Muscle of leg (tissue), 11 donors: Measurements from ENCODE around the gene TUFT1. TPM values are rescaled to one million over a fixed set of nuclear protein-coding genes. Genes with fewer than 3 reads are reported as not detected.

Experiments used
- DNase-seq: peaks from one replicate; pipeline ENCODE4 v3.0.0; 2013
- H3K27ac ChIP-seq: one replicate; pipeline ENCODE4 v1.5.1; 2013; ENCODE audit warnings: mild to moderate bottlenecking, low read length, control low read depth
- H3K27me3 ChIP-seq: one replicate; pipeline ENCODE4 v1.6.1; 2013; ENCODE audit warnings: low read length; ENCODE audit not compliant: control insufficient read depth, insufficient read depth
- H3K36me3 ChIP-seq: one replicate; pipeline ENCODE4 v1.6.1; 2013; ENCODE audit warnings: low read length; ENCODE audit not compliant: control insufficient read depth, insufficient read depth
- H3K4me1 ChIP-seq: one replicate; pipeline ENCODE4 v1.6.1; 2013; ENCODE audit warnings: low read length; ENCODE audit not compliant: control insufficient read depth, insufficient read depth
- H3K4me3 ChIP-seq: one replicate; pipeline ENCODE4 v1.5.1; 2013; ENCODE audit warnings: low read length, control low read depth
- H3K9me3 ChIP-seq: replicated peaks from 2 replicates; pipeline ENCODE4 v1.6.1; 2013; ENCODE audit warnings: low read depth, low read length; ENCODE audit not compliant: control insufficient read depth
- WGBS: methylation state at CpG from one replicate; pipeline ENCODE4 v1.1.5; 2013; ENCODE audit warnings: missing lambda C conversion rate; ENCODE audit not compliant: insufficient coverage; 5-methylcytosine and 5-hydroxymethylcytosine counted together
- polyA plus RNA-seq, 8 donors: library from polyadenylated mRNA; unstranded; fragments of 120-200 nt; gene quantifications; one replicate each; pipeline versions ENCODE4 v1.2.1 to v1.2.3, GENCODE V29; 2013; ENCODE audit warnings: inconsistent platforms in 1 of 8, low replicate concordance in 1 of 8; ENCODE audit not compliant: insufficient read length in 8 of 8, insufficient read depth in 1 of 8
- total RNA-seq: library from RNA; stranded (reverse); fragments of 120-200 nt; gene quantifications from one replicate; pipeline ENCODE4 v1.2.4, GENCODE V29; 2013

The TUFT1 gene
- total and polyA plus RNA-seq, 9 donors: 6.0 to 9.6 (median 7.0) TPM

DNA sequence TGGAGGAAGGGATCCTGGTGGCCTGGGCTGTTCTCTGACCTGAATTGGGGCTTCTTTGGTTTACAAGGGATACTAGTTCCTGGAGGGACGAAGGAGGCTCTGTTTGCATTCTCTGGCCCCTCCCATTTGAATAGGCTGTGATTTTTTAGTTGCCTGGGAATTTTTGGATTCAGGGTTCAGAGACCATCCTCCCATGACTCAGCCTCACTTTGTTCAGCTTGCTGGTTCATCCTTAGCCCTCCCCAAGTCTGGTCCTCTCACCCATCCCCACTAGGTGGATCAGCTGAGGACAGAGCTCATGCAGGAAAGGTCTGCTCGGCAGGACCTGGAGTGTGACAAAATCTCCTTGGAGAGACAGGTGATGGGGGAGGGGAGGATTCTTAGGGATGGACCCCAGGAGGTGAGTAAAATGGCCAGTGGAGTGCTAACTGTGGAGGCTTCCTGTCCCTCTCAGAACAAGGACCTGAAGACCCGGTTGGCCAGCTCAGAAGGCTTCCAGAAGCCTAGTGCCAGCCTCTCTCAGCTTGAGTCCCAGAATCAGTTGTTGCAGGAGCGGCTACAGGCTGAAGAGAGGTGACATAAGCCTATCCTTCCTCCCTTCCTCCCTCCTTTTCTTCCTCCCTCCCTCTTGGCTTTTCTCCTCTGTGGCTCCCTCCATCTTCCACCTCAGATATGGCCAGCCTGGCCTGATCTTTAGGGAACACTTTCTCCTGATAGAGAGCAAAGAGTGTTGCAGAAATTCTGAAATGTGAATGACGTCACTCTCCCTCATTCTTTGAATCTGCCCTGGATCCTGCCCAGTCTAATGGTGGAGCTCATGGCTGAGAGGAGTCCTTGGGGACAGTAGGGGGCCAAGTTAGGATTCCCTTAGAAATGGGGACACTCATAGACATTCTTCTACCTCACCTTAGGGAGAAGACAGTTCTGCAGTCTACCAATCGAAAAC is 4.5 kb upstream of the TUFT1 start:
- Histone ChIP-seq H3K4me3 (no peak overlapping the region), H3K27ac (no peak overlapping the region), H3K4me1 (peaks cover 15% of the 10 kb centered on the region), H3K27me3 (no peaks in the 10 kb centered on the region), H3K9me3 (no peaks in the 10 kb centered on the region), H3K36me3 (no peaks in the 10 kb centered on the region)
- 92% methylated on average over 2 of the region's 6 CpGs for WGBS
- DNase-seq: no peak

DNA sequence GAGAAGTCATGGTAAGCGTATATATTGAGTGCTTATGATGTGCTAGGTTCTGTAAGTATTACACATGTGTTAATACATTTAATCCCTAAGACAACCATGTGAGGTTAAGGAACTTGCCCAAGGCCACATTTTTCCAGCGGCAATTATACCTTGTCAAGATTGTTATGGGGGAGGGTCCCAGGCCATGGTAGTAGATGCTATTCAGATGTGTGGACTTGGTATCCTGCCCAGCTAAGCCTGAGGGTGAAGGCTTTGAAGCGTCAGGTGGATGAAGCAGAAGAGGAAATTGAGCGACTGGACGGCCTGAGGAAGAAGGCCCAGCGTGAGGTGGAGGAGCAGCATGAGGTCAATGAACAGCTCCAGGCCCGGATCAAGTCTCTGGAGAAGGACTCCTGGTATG is 3.6 kb upstream of the TUFT1 start:
- Histone ChIP-seq H3K27me3 (peaks cover 3% of the 10 kb centered on the region), H3K9me3 (no peaks in the 10 kb centered on the region), H3K4me3 (no peak overlapping the region), H3K36me3 (no peaks in the 10 kb centered on the region), H3K27ac (no peak overlapping the region), H3K4me1 (peaks cover 24% of the 10 kb centered on the region)
- WGBS: 94% methylated on average over 5 of the region's 7 CpGs
- DNase-seq: no peak

DNA sequence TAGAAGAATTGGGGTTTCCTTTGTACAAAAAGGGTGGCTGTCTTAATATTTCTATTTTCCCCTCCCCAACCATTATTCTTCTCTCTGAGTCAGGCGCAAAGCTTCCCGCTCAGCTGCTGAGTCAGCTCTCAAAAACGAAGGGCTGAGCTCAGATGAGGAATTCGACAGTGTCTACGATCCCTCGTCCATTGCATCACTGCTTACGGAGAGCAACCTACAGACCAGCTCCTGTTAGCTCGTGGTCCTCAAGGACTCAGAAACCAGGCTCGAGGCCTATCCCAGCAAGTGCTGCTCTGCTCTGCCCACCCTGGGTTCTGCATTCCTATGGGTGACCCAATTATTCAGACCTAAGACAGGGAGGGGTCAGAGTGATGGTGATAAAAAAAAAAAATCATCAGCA is 3.0 kb upstream of the TUFT1 start:
- DNase-seq: no peak
- Histone ChIP-seq H3K9me3 (no peaks in the 10 kb centered on the region), H3K27me3 (peaks cover 3% of the 10 kb centered on the region), H3K27ac (no peak overlapping the region), H3K4me1 (peaks cover 27% of the 10 kb centered on the region), H3K36me3 (no peaks in the 10 kb centered on the region), H3K4me3 (no peak overlapping the region)
- WGBS: 85% methylated on average over 8 of the region's 9 CpGs

DNA sequence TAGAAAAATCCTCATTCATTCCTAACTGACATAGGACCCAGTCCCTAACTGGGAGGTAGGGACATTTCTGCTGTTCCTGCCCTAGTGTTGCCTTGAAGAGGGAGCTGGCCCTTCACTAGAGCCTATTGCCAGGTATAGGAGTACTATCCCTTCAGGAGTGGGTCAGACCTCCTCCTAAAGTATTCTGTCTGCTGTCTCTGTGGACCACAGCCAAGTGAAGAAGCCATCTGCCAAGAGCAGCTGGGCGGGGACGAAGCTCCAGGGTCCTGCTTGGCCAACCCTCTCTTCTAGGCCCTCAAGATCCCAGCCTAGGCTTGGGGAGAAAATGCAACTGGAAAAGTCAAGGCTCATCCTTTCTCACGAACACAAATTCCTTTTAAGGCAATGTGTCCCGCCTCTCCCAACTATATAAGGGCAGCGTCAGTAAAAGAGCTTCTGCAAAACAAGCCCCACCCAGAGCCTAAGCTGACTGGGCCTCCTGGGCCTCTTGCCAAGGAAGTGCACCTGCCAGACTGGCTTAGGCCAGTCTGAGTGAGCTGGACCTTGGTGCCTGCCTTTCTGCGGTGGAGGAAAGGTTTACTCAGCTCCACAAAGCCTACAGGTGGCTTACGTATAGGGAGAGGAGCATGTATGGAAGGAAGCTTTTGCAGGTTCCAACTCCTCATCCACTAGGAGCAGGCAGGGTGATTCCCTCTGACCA is 638 bp upstream of the TUFT1 start:
- H3K9me3 ChIP-seq: no peaks in the 10 kb centered on the region
- 0% methylated on average over 3 of the region's 7 CpGs for WGBS
- peak; percentile 89 for DNase-seq
- H3K36me3 ChIP-seq: no peaks in the 10 kb centered on the region
- peak overlapping the region; percentile 95 for H3K27ac ChIP-seq
- peaks cover 3% of the 10 kb centered on the region for H3K27me3 ChIP-seq
- peak overlapping the region; percentile 75 for H3K4me3 ChIP-seq
- H3K4me1 ChIP-seq: peaks cover 31% of the 10 kb centered on the region

DNA sequence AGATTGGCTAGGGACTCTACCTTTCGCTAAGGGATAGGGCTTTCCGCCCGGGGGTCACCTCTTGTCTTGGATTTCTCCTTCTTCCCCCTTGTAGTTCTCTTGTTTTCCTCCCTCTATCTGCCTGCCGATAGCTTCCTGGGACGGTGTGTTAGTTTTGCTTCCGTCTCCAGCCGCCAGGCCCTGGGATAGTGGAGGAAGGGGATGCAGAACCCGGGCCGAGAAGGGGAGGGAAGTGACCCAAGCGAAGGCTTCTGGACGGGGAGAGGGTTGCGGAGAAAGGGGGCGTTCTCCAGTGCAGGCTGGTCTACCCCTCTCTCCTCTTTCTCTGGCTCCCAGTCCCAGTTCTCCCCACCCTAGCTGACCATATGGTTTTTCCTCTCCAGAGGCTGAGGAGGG is 871 bp downstream of the TUFT1 start:
- H3K9me3 ChIP-seq: no peaks in the 10 kb centered on the region
- peak; percentile 35 for DNase-seq

DNA sequence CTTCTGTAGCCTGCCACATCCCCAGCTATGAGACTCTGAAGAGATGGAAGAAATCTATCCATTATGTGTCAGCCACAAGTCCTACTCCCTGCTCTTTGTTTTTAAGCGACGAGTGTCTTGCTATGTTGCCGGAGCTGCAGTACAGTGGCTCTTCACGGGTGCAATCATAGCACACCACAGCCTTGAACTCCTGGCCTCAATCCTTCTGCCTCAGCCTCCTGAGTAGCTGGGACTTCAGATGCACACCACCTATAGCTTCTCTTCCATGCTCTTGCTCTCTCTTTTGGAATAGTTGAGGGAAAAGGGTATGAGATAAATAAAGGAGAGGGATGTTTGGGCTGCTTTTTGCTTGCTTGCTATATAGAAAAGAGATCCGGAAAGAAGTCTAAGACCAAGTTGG is 1.6 kb downstream of the TUFT1 start:
- DNase-seq: no peak
- WGBS: 92% methylated on average over 4 of the region's 5 CpGs
- Histone ChIP-seq H3K9me3 (no peaks in the 10 kb centered on the region), H3K27ac (no peak overlapping the region), H3K4me3 (no peak overlapping the region), H3K4me1 (peaks cover 31% of the 10 kb centered on the region), H3K36me3 (no peaks in the 10 kb centered on the region), H3K27me3 (peaks cover 3% of the 10 kb centered on the region)

More for the DNA sequence above, 871 bp downstream of the TUFT1 start:
- H3K27ac ChIP-seq: peak overlapping the region; percentile 95
- peak overlapping the region; percentile 75 for H3K4me3 ChIP-seq
- H3K4me1 ChIP-seq: peaks cover 31% of the 10 kb centered on the region
- no peaks in the 10 kb centered on the region for H3K36me3 ChIP-seq
- WGBS: 3% methylated on average over 6 of the region's 13 CpGs
- peaks cover 3% of the 10 kb centered on the region for H3K27me3 ChIP-seq

DNA sequence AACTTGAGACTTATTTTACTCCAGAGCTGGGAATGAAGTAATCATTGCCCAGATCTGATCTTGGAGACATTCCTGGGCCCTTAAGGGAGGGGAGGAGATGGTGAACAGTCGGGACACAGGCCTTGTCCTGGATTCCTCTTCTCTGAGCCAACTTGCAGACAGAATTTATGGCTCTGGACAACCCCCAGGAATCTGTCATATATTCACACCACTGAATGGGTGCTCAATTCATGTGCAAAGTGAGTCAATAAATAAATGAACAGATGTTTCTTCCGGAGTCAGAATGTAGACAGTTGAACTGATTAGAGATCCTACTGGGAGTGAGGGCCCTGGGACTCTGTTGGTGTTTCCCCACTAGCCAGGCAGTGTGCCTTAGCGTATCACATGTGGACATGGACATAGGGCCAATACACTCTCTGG is 2.6 kb downstream of the TUFT1 start:
- Histone ChIP-seq H3K27me3 (peaks cover 3% of the 10 kb centered on the region), H3K27ac (no peak overlapping the region), H3K4me1 (peaks cover 41% of the 10 kb centered on the region), H3K4me3 (no peak overlapping the region), H3K36me3 (no peaks in the 10 kb centered on the region), H3K9me3 (no peaks in the 10 kb centered on the region)
- DNase-seq: peak; percentile 46
- WGBS: 29% methylated on average over 1 of the region's 3 CpGs

DNA sequence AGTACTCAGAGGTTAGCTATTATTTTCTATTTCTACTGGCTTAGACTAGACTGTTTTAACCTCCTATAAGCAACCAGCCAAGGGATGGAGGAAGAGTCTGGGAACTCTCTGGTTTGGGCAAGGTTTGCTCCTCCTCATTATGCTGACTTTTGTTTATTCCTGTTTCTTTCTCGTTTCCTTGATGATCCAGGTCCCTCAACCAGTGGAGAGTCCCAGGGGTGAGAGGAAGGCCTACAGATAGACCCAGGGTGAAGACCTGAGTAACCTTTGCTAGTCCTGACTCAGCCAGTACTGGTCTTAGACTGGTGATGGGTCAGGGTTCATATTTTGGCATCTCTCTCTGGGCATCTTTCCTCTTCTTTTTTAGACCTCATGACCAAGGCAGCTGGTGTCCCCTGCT is 5.4 kb downstream of the TUFT1 start:
- no peak overlapping the region for H3K27ac ChIP-seq
- no peaks in the 10 kb centered on the region for H3K36me3 ChIP-seq
- no peak for DNase-seq
- no peak overlapping the region for H3K4me3 ChIP-seq
- H3K9me3 ChIP-seq: no peaks in the 10 kb centered on the region
- peaks cover 3% of the 10 kb centered on the region for H3K27me3 ChIP-seq
- no CpG with 5 or more reads among the region's 1 CpG for WGBS
- H3K4me1 ChIP-seq: peaks cover 30% of the 10 kb centered on the region

DNA sequence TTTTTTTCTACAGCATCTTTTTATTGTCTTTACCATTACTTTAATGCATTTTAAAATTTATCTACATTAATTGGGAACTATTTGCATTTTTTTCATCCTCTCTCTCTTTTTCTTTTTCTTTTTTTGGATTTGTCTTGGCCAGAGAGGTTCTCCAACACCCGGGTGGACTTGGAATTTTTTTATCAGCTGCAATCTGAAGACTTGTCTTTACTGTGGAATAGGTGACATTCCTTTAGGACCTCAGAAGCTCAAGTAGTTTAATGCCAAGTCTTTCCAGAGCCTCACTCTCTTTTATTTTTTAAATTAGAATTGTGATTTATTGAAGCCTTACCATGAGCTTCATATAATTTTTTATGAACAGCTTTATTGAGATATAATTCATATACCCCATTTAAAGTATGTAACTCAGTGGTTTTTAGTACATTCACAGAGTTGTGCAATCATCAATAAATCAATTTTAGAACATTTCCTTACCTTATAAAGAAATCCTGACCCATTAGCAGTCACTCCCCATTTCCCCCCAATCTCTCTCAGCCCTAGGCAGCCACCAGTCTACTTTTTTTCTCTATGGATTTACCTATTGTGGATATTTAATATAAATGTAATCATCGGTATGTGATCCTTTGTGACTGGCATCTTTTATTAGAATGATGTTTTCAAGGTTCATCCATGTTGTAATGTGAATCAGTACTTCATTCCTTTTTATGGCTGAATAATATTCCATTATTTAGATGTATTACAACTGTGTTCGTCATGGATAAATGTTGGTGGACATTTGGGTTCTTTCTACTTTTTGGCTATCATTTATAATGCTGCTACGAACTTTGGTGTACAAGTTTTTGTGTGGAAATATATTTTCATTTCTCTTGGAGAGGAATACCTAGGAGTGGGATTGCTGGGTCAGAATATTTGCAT is 6.2 kb downstream of the TUFT1 start:
- H3K27me3 ChIP-seq: no peaks in the 10 kb centered on the region
- no peaks in the 10 kb centered on the region for H3K36me3 ChIP-seq
- no peak for DNase-seq
- whole genome bisulfite sequencing: no CpG with 5 or more reads among the region's 4 CpGs
- no peaks in the 10 kb centered on the region for H3K9me3 ChIP-seq
- H3K4me1 ChIP-seq: peaks cover 23% of the 10 kb centered on the region
- peak overlapping the region; percentile 21 for H3K27ac ChIP-seq
- H3K4me3 ChIP-seq: no peak overlapping the region
